HG02623 (cell line): ENCODE results near the gene CHRNB1.
"Not testable (repeated sequence)": the region's sequence is repeated elsewhere in the genome, so short reads cannot be mapped to it uniquely, and the experiment has no call there.

ENCODE experiments used
- ATAC-seq: cut with Tn5 transposase; IDR thresholded peaks from one replicate; pipeline ENCODE4 v1.9.1; 2021; ENCODE audit warnings: moderate library complexity; ENCODE audit not compliant: unreplicated experiment

The CHRNB1 gene

DNA sequence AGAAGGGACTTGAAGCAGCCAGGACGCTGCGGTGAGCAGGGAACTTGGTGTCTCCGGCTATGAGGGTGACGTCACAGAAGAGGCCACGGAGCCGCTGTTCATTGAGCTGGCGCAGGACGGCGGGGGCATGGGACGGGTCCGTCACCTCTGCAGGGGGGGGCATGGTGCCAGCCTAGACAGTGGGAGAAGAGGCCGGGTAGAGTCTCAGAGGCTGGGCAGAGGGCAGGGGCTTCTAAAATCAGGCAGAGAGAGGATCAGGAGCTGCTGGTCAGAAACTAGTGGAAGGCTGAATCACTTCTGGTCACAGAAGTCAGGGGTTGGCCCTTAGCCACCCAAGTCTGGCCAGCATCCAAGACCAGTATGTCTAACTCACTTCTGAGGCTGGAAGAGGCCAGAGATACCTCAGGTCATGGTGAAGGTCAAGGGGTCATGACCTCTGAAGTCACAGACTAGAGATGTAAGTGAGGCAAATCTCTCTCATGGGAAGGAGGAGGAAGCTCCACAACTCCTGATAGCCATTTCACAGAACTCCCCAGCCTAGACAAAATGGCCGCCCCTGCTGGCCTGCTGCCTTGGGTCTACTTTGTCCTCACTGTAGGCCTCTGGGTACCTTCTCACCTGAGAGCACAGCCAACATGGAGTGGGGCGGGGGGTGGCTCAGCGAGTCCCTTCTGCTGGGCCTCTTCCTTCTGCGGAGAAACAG, 21.9 kb downstream of the CHRNB1 start:
- no peak for ATAC-seq

GRCh38 chr17:7467498-7467897, 22.6 kb downstream of the CHRNB1 start:
- ATAC-seq = no peak

- no peak for ATAC-seq
Observed at GRCh38 chr17:7468290-7468689, 23.4 kb downstream of the CHRNB1 start.

- ATAC-seq = no peak
Observed at GRCh38 chr17:7468804-7469389, 24.0 kb downstream of the CHRNB1 start.

DNA sequence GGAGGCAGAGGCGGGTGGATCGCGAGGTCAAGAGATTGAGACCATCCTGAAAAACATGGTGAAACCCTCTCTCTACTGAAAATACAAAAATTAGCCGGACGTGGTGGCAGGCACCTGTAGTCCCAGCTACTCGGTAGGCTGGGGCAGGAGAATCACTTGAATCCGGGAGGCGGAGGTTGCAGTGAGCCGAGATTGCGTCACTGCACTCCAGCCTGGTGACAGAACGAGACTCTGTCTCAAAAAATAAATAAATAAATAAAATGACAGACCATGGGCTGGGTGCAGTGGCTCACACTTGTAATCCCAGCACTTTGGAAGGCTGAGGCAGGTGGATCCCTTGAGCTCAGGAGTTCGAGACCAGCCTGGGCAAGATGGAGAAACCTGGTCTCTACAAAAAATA, 25.0 kb downstream of the CHRNB1 start:
- not testable (repeated sequence) for ATAC-seq

- ATAC-seq = not testable (repeated sequence)
Observed at GRCh38 chr17:7470457-7470973, 25.7 kb downstream of the CHRNB1 start.

GRCh38 chr17:7471729-7472128, 26.9 kb downstream of the CHRNB1 start:
- ATAC-seq = no peak

DNA sequence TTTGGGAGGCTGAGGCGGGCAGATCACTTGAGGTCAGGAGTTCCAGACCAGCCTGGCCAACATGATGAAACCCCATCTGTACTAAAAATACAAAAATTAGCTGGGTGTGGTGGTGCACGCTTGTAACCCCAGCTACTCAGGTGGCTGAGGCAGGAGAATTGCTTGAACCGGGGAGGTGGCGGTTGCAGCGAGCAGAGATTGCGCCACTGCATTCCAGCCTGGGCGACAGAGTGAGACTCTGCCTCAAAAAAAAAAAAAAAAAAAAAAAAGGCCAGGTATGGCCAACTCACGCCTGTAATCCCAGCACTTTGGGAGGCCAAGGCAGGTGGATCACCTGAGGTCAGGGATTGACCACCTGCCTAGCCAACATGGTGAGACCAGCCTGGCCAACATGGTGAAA, 29.9 kb downstream of the CHRNB1 start:
- ATAC-seq = not testable (repeated sequence)

DNA sequence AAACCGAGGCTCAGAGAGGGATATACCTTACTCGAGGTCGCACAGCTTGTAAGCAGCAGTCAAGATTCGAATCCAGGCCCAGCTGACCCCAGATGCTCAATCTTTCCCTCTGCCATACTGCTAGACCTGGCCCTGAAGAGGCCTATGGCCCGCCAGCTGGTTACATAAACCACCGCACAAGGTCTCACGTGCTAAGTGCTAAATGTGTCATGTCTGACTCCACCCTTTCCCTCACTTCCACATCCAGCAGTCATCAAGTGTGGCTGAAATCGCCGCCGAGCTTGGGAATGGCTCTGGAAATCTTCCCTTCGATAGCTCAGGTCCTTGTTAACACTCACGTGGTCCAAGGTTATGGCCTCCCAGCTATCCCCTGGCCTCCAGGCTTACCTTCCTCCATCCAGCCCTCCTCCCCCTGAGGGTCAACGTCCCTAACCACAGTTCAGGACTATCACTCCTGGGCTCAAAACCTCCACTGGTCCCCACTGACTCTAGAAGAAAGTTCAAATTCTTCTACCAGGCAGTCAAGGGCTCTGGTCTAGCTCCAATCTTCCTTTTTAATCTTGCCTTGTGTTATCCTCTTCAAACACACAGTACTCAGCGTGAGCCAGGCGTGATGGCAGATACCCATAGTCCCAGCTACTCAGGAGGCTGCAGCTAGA, 31.0 kb downstream of the CHRNB1 start:
- ATAC-seq = no peak

GRCh38 chr17:7476494-7476893, 31.6 kb downstream of the CHRNB1 start:
- ATAC-seq = no peak

DNA sequence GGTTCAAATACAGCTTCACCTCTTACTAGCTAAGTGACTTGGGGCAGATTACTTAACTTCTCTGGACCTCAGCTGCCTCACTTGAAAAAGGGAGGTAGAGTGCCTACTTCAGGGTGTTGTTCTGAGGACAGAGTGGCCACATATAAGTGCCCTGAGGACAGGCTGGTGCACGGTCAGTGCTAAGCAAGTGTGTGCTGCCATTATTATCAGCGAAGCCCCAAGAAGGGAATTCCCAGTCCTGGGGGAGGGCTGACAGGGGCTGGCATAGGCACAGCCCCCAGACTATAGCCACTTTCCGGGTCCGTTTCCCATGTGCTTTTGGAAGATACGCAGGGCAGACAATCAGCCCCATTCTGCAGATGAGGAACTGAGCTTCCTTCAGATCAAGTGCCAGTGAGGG, 32.1 kb downstream of the CHRNB1 start:
- no peak for ATAC-seq

DNA sequence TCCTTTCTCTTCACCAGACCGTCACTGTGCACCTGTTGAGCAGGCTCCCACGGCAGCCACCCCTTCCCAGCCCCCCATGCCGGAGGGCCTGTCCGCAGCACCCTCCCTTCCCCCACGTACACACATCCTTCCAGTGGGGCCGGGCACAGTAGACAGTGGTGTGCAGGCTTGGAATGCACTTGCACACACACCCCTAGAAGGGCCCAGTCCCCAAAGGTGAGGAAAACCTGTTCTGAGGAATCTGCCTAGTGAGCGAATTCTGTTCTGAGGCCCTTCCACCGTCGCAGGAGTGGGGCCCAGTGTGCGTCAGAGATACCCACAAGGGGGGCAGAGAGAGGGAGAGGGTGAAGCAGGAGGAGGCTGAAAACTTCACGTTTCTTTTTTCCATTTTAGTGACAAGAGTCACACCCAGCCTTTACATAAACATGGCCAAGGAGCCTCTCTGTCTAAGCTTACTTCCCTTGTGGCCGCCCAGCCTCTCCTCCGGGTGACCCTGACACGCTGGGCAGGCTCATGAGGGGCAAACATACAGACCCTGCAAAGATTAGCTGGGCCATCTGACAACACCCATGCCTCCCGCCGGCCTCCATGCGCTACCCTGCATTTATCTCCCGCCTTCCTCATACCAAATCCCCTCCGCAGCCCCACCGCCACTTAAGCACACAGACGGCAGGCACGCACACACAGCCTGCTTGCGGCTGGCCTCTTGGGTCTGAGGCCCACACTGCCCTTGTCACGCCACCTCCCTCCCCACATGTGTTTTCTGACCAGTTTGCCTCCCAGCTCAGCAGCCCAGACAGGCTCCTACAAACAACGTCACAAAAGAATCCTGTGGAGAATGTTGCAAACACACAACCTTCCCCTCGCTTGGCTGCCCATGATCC, 32.8 kb downstream of the CHRNB1 start:
- ATAC-seq = no peak

GRCh38 chr17:7478276-7479212, 33.7 kb downstream of the CHRNB1 start:
- no peak for ATAC-seq

DNA sequence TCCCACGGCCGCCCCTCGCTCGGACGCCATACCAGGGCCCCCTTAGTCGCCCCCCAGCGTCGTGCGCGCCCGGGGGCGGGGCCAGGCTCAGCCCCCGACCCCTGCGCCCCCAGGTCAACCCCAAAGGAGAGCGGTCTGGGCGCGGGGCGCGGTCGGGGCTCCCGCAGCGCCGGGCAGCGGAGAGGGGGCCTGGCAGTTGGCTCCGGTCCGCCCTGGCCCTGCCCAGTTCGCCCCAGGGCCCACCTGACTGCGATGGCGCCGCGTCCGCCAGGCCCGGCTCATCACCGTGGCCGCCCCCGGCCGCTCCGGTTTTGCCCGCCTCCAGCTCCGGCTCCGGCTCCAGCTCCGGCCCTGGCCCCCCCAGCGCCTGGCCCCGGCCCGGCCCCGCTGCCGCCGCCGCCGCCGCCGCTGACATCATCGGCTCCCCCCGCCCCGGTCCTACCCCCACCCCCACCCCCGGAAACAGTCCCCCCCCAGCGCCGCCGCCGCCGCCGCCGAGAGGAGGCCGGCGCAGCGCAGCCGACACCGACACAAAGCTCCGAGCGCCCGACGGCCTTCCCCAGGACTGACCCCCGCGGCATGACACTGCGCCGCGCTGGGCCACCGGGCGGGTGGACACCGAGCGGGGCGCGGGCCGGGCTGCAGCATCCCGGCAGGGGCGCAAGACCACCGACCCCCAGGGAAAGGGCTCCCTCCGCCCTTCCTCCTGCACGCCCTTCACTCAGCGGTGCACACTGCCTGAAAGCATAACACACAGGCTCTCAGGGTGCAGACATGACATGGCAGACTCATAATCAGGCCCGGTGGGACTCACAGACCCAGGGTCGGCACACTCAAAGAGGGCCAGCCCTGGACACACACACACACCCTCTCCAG, 34.6 kb downstream of the CHRNB1 start, which contains the start of gene ZBTB4:
Gene ZBTB4 (minus strand): TSS at position 419 of the 876 bp plus-strand sequence. CDS start 12,830 bp downstream, outside the sequence.
- ATAC-seq = no peak

DNA sequence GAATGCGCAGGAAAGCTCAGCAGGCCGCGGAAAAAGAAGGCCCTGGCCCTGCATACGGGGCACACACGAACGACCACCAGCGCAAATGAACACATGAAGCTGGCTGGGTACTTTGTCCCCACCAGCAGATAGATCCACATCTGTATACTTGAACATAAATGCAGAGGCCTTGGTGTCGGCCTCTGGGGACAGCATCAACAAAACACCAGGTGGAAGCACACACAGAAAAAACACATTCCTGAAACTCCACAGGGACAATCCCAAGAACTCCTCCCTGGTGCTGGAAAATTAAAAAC, 35.2 kb downstream of the CHRNB1 start:
- no peak for ATAC-seq

DNA sequence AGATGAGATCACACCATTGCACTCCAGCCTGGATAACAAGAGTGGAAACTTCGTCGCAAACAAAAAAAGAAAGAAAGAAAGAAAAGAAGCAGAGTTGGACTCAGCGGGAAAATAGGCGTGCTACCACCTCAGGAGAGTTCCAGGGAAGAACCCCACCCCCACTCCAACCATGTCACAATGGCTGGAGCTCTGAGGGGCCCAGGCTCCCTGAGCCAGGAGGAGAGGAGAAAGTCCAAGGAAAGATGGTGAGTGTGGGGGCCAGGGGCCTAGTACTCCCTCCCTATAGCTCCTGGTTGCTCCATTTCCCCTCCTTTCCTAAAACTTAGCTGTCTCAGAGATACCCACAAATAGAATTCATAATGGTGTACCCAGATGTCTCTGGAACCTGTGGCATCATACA, 36.4 kb downstream of the CHRNB1 start, which contains the start of gene SLC35G6:
Gene SLC35G6 (plus strand): TSS at position 172 of the 400 bp plus-strand sequence. CDS start 71 bp downstream, at position 243.
- ATAC-seq = not testable (repeated sequence)

DNA sequence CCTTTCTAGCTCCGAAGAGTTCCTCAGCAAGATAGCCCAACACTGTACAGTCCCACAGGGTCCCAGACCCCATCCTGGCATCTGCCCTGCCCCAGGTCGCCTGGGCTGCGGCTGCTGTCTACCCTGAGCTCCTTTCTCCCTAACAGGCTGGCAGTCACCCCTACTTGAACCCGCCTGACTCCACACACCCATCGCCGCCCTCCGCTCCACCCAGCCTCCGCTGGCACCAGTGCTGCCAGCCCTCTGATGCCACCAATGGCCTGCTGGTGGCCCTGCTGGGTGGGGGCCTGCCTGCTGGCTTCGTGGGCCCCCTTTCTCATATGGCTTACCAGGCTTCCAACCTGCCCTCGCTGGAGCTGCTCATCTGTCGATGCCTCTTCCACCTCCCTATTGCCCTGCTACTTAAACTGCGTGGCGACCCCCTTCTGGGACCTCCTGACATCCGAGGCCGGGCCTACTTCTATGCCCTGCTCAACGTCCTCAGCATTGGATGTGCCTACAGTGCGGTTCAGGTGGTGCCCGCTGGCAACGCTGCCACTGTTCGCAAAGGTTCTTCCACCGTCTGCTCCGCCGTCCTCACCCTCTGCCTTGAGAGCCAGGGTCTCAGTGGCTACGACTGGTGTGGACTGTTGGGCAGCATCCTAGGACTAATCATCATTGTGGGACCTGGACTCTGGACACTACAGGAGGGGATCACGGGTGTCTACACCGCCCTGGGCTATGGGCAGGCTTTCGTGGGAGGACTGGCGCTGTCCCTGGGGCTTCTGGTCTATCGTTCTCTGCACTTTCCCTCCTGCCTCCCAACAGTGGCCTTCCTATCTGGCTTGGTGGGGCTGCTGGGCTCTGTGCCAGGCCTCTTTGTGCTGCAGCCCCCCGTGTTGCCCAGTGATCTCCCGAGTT, 37.2 kb downstream of the CHRNB1 start:
- not testable (repeated sequence) for ATAC-seq

GRCh38 chr17:7482742-7483088, 37.9 kb downstream of the CHRNB1 start:
- not testable (repeated sequence) for ATAC-seq
